C4-2B (cell line): ENCODE results near the gene SMOC1.

Experiments used
- CTCF ChIP-seq: fragments of 450-650 bp; conservative IDR thresholded peaks from 2 replicates; pipeline ENCODE4 v1.5.1; 2017; ENCODE audit warnings: mild to moderate bottlenecking
- ZFX ChIP-seq: fragments of 450-650 bp; IDR thresholded peaks from 2 replicates; pipeline ENCODE4 v1.6.1; 2017

GRCh38 chr14:69938751-69939150 is 59.5 kb downstream of the SMOC1 start:
- no peak for TF ChIP-seq CTCF
- TF ChIP-seq ZFX: no peak
